Occipital lobe (tissue), 2 donors: ENCODE results near the gene VANGL1. TPM values are rescaled to one million over a fixed set of nuclear protein-coding genes. Genes with fewer than 3 reads are reported as not detected.

Source experiments
- DNase-seq: peaks from one replicate; lab custom pipeline; 2025; lab: John Stamatoyannopoulos, UW
- total RNA-seq: library from RNA; depleted of rRNA; stranded (reverse); fragments of >200 nt; gene quantifications from one replicate; pipeline ENCODE4 v1.2.3, GENCODE V29; 2014

VANGL1 gene
- total RNA-seq, 1 donor from 2014 or later = 3.6 TPM

DNA sequence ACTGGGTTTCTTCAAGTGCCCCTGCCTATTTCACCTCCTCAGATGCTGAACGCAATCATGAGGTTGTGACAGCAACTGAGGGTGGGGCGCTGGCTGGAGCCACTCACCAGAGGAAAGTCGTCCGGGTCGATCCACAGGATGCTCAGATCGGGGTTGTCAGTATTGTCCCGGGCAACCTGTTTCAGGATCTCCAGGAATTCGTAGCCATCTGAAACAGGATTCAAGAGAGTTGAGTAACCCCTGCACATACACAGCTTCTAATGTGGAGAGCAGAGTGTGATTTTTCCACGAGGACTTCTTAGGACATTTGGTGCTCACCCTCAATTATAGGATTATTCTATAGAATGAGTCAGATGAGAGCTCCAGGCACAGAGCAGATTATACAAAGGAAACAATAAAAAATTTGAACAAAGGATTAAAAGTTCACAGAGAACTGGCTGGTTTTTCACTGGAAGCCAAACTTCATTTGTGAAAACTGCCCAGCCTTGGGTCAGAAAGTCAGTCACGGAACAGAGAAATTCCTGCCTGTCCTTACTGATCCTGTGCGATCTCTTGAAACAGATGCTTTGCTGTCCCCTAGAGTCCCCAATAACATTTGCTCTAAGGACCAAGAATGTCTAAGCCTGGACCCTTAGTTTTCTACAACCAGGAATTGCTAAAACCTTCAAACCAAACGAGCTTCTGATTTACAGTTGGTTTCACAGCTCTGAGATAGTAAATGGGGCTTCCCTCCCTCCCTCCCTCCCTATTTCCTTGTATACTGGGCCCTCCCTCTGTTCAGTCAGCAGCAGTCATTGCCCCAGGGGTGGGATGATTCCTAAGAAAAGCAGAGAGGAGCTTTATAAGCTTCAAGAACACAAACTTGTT, 63.5 kb downstream of the VANGL1 start:
- no peak for DNase-seq

DNA sequence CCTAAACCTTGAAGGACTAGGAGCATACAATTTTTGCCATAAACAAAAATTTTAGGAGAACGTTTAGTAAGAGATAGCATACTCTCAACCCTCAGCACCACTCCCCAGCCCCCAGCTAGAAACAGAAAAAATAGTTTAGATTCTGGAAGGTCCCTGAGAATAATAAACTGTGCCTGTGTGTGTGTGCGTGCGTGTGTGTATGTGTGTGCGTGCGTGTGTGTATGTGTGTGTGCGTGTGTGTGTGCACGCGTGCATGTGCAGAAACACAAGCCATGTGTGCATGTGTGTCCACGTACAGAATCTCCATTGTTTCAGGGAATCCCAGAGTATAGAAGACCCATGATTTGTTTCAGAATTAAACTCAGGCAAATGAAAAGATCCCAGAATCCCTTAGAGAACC, 64.2 kb downstream of the VANGL1 start:
- DNase-seq = no peak

DNA sequence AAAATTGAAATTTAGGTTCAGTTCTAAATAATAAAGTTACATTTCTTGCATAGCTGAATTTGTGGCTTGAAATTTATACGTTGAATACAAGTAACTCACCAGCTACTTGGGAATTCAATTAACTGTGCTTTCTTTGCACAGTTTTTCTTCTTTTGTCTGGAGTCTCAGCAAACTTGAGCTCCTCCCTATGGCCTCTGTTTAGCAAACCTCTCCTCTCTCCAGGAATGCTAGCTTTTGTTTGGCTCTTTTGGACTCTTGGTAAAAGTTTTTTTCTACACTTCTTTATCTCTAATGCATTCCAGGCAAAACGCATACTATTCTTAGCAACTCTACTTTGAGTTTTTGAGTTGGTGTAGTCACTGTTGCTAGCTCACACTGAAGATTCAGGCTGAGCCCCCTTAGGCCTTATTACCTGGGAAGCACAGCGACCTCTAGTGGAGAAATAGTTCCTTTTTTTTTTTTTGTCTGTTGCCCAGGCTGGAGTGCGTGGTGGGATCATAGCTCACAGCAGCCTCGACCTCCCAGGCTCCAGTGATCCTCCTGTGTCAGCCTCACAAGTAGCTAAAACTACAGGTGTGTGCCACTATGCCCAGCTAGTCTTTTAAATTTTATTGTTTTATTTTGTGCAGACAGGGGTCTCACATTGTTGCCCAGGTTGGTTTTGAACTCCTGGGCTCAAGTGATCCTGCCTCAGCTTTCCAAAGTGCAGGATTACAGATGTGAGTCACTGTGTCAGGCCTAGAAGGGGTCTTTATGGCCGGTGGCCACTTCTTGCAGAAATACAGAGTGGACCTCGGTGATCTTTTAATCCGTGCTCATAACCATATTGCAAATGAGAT, 65.0 kb downstream of the VANGL1 start:
- DNase-seq = no peak

DNA sequence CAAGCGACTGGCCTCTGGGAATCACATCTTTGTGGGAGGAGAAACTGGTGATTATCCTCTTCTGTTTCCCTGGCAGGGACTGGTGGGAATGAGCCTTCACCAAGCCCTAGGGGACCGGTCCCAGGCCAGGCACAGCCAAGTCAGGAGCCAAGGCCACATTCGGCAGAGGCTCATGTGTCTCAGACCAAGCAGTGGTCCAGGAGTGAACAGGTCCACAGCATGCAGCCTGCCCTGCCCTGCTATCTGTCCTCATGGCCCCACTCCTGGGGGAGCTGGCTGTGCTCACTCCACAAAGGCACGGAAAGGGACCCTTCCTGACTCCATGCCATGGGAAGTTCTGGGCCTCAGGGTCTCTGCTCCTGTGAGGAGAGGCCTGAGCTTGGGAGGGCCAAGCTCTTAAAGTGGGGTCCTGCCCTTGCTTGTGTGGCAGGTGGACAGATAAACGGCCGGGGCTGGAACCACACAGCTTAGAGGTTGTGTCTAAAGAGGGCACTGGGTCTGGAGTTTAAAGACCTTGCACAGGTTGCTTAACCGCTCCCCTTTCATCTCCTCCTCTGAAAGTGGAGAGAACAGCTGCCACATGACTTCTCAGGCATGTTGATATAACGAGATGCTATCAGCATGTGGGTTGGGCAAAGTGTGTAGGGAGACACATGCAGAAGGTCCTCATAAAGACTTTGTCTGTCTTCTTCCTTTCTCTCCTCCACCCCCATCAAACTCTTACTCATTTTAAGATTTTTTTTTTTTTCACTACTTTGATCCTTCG, 69.3 kb downstream of the VANGL1 start:
- no peak for DNase-seq

DNA sequence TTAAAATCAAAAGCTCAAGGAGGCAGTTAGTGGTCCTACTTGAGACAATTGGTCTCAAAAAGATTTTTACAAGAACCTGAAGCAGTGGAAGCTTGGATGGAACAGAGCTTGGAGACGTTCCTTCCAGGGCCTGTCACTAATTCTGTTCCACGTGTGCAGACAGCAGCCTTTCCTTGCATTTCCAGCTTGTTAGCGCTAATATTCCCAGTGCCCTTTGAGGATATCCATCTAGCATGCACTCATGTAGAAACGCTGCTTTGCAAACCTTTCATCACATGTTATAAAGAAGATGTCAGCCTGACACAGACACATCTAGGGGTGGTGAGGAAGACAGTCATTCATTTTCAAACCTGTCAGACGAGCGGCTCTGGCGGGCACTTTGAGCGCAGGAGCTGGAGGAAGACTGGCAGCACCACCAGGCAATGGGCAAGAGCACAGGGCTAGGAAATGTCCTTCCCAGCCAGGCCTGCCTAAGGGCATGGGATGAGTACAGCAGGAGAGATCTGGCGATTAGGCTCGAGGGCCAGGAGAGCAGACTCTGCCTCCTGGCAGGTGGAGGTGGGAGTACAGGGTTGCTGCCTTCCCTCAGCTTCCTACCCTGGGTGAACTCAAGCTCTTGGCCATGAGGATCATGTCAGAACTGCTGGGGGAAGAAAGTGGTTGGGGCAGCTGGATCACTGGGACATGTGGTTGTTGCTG, 71.3 kb downstream of the VANGL1 start:
- no peak for DNase-seq

DNA sequence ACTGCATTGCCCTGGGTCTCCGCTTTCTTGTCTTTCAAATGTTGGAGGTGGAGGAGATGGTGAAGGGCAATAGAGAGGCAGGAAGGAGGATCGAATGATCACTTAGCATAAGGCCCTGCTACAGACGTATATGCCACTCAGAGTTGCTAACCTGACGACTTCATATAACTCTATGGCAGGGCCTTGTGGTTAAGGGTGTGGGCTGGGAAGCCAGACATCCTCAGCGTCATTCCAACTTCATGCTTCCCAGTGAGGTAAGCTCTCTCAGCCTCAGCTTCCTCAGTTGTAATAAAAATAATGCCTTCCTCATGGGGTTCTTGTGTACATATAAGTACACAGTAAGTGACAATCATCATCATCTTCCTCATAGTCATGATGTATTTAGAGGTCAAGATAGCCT, 72.1 kb downstream of the VANGL1 start:
- DNase-seq = no peak

DNA sequence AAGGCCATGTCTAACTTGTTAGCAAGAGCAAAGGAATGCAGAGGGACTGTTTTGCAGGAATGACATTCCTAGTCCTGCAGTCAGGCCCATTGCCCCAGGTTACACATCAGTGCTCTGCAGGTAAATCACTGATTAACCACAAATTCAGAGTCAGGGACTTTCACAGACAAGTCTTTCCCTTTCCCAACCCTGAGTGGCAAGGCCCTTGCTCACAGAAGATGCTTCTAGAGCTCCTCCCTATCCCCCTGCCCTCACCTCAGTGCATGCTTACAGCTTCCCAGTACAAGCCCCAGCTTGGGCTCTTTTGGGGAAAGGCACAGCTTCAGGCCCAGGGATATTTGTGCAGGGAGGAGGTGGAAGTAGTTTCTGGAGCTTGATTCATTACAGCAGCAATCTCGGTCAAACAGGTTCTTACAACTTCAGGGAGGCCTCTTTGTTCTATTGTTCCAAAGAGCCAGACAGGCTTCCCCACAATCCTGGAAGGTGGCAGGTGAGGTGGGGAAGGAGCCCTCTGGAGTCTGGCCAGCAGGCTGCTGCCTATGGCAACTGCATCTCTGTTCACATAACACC, 72.9 kb downstream of the VANGL1 start:
- DNase-seq = no peak

DNA sequence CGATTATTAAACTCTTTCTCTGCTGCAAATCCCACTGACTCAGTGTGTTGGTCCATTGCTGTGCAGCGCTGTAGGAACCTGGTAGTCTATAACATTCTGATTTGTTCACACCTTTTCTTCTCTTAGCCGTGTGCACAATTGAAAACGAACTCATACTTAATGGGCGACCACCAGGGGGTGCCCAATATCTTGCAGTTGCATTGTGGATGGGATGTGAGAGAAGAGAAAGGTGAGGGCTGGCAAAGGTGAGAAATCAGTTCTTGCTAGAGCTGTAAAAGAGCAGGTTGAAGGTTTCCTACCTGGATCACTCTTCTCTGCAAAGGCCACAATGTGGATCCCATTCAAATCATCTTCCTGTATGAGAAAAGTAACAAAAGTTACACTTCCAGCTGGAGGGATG, 75.8 kb downstream of the VANGL1 start:
- no peak for DNase-seq

DNA sequence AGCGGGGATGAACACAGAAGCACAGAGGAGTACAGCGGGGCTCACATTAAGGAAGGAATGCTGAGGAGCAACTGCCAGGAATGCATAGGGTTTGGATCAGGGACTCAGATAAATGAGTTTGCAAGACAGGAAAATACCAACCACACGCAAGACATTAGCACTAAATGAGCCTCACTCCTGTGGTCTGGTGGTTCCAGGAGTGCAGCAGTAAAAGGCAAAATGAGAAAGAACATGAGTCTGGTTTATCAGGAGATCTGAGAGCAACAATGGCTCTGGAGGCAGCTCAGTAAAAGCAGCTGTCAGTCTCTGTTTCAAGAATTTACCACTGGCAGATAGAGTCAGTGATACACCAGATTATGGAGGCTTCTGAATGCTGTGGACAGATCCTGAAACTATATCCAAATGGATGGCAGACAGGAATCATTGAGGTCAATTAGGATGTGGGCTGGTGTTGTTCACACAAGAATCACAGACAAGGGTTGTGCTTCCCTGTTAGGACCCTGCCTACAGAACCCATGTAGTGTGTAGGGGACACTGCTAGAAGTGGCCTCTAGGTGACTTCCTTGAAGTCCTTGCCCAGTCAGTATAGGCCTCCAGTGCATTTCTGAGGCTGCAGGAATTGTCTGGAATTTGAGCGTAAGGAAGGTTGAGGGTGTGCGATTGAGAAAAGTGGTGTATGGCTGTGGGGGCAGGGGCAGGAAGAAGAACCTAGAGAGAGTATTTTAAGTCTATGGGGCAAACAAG, 76.4 kb downstream of the VANGL1 start:
- no peak for DNase-seq

DNA sequence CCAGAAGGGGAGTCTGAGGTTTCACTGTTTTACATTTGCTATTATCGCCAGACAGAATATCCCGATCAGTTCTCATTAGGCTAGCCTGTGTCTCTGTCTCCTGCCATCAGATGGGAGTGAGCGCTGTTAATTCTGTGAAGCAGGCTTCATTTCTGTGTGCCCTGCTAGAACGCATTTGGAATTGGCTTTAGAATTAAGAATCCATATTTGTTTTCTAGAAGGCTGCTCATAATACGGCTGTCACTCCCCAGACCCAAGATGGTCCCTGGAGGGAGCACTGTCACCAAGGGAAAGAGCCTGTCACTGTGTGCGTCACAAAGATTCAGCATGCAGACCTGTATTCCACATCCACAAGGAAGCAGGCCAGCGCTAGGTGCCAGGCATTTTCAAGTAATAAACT, 77.5 kb downstream of the VANGL1 start:
- no peak for DNase-seq

DNA sequence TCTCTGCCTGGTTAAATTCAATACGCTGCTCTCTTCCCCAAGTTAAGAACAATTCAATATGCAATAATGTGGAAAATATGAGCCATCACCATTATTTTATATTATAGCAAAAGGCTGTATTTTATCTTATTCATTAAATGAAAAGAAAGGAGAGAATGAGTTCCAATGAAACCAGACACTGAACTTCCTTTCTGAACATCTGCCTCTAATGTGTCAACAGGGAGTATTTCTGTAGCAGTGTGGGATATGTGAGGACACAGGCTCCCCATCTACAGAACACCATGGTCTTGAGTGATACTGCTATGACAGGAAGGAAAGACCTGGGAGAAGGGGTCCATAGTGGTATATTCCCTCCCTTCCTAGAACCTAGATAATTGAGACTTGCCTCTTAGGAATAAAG, 80.5 kb downstream of the VANGL1 start:
- DNase-seq = no peak

DNA sequence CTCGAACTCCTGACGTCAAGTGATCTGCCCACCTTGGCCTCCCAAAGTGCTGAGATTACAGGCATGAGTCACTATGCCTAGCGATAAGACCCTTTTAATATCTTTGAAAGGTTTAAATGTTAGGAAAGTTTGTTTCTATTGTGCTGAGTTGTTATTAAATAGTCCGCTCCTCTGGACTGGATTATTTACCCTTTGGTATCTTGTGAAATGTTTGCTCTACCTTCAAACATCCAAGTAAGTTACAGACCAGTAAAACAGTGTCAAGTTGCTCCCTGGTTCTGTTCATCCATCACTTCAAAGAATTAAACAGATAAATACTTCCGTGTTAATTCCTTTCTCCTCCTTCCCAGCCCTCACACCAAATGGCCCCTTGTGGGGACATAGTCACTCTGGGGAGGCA, 82.0 kb downstream of the VANGL1 start:
- DNase-seq = no peak

DNA sequence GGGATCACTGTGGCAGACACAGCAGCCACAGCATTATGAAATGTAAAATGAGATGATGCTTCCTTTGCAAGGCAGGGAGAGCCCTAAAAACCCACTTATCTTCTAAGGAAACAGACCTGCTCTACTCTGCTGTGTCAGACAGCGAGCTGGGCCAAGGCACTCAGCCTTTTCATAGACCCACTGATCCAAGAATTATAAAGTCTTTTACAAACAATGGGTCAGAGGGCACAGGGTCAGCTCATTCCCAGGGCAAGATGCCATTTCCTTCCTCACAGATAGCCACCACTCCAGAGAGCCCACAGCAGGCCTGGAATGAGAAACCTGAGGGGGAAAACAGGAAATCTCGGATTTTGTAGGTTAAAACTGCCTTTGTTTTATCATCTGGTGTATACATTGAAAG, 83.8 kb downstream of the VANGL1 start:
- no peak for DNase-seq

DNA sequence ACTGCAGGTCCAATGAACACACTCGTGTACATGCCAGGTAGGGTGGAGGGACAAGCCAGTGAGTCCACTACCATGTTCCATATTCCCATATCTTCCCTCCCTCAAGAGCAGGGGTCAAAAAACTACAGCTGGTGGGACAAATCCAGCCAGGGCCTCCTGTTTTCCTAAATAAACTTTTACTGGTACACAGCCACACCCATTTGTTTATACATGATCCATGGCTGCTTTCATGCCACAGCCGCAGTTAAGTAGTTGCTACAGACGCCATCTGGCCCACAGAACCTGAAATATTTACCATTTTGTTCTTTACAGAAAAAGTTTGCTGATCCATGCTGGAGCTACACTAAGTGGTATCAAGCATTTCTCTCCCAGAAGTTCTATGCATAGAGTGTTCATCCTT, 84.4 kb downstream of the VANGL1 start:
- no peak for DNase-seq

DNA sequence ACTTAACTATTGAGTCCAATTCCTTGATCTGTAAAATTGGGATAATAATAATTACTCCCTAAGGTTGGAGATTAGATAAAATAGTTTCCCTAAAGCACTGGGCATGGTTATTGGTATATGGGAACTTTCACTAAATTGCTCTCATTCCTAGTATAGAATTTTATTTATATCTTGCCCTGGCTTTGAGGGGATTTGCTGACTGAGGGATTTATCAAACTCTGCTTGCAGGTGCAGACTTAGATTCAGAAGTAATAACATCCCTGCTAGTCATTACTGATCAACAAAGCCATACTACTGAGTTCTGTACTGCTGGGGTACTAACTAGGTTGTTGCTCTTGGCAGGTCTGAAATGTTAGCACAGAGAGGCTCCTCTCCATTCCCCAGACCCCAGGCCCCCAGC, 84.8 kb downstream of the VANGL1 start:
- DNase-seq = no peak

DNA sequence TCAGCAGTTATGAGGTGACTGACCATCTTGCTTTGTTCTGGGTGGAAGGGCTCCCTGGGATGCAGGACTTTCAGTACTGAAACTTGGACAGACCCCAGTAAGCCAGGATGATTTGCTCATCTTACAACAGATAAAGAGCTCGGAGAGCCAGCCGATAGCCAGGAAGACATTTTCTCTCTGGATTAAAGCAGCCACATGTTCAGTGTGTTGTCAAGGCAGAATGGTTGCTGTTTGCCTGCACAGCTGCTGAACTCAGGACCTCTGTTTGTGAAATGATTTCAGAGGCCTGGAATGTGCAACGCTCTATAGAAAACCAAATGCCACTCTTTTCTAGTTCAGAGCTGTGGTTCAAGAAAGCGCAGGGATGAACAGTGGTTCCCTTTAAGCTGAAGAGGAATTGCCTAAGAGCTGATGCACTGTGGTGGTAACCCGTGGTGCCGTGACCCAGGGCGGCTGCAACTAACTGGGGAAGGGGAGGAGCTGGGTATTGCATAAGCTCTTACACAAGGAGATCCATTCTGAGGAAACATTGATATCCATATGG, 86.0 kb downstream of the VANGL1 start:
- DNase-seq = no peak

DNA sequence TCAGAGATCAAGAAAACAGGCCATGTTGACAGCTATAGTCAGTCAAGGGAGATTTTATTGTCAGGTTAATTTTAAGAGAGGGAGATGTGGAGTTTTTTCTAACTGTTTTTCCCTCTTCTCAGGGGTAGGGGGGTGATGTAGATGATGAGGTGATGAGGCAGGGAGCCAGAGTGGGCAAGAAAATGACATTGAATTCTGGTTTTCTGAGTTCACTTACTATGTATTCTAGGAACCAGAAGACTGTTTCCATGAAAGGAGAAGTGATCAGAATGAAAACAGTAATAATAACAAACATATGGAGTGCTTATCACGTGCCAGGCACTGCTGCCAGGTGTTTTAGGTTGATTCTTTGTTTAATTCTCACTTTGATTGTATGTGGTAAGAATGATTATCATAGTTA, 86.6 kb downstream of the VANGL1 start:
- DNase-seq = no peak

DNA sequence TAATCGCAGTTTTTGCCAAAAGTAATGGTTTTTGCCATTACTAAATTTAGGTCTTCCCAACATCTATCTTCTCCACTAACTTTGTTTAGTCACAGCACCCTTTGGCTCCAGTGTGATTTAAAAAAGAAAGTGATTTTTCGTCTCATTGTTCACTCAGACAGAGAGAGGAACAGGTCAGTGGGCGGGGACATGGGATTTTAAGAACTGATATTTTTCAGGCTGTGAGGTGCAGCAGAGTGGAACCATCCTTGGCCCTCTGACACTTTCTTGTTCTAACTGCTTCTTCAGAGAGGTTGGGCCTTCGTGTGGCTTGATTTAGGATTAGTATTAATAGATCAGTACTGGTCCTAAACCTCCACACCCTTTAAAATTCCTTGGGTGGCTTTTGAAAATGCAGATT, 88.0 kb downstream of the VANGL1 start:
- no peak for DNase-seq

DNA sequence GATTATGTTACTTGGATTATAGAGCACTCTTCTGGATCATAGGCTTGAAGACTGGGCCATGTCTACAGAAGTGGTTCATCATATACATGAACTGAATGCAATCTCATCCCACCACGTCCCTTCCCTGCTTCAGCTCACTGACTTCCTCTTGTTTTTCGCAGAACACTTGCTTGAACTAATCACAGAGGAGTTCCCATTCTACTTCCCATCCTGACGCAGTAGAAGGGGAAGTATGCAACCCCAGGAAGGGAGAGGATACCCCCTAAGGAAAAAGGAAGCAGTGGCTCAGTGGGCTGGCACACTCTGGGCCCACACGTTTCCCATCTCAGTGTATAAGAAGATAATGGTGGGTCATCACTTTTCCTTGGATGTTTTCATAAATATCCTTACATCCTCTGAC, 90.5 kb downstream of the VANGL1 start:
- DNase-seq = no peak

DNA sequence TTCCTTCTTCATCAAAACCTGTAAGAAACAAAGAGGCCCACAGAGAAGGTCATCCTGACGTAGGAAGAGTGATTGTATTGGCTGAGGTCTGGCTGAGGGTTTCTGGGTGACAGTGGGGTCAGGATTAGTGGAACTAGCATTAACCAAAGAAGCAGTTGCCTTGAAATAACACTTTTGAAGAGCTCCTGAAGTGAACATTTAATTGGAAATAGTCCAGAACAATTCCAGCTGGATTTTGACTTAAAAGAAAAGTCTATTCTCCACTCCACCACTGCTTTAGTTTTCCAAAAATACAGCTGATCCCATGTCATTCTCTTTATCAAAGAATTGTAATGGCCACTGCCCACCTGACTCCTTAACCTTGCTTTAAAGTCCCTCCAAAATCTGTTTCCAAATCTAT, 99.0 kb downstream of the VANGL1 start:
- DNase-seq = no peak
